GM12892 (cell line): ENCODE results near the gene TOR3A.

Source experiments
- DNase-seq: peaks from one replicate; pipeline ENCODE4 v3.0.0; 2011; ENCODE audit not compliant: insufficient read length
- FAIRE-seq: peaks from 2 replicates; lab custom pipeline; 2011; peaks lifted over from hg19 to GRCh38; lab: Jason Lieb, UNC
- POLR2A ChIP-seq: IDR thresholded peaks from 2 replicates; pipeline ENCODE4 v1.6.1; 2011; ENCODE audit warnings: low read depth, low read length, control low read depth
- POLR2AphosphoS5 ChIP-seq: IDR thresholded peaks from 2 replicates; pipeline ENCODE4 v1.6.1; 2011; ENCODE audit warnings: low read depth, low read length, control low read depth
- TAF1 ChIP-seq: IDR thresholded peaks from 2 replicates; pipeline ENCODE4 v1.6.1; 2011; ENCODE audit warnings: low read depth, mild to moderate bottlenecking, control low read depth, low read length, borderline replicate concordance

TOR3A gene

DNA sequence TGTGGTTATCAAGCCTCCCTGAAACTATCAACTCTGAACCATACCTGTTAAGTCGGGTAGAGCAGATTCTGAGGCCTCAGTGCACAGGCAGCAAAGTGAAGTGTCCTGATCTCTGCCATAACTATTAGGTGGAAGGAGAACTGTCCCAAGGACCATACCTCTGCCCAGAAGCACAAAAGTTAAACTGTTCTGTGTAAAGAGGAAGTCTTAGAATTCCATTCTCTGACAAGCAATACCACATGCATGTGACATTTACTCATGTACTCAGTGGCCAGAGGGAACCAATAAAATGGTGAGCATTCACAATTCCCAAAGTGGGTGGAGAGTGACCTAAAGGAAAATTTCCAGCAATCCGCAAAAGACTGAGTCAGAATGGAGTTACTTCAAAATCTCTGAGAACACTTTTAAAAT, 61.0 kb downstream of the TOR3A start:
- FAIRE-seq (peak; percentile 14), DNase-seq (no peak)
- TF ChIP-seq TAF1: no peak
- TF ChIP-seq POLR2A: no peak
- no peak for TF ChIP-seq POLR2AphosphoS5

DNA sequence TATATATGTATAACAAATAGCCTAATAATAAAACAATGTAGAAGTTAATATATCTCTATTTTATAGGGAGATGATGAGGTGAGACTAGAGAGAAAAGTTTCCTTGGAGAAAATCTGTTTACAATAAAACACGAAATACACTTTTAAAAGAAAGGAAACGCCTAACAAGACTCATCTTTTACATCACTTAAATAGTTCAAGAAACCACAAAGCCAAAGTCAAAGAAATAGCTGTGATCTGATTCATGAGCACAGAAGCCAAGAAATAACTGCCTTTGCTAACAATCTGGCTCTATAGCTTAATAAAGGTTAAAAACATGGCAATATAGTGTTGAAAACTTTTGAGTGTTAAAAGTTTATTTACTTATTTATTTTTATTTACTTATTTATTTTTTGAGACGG, 61.5 kb downstream of the TOR3A start:
- no peak for FAIRE-seq
- DNase-seq: no peak
- TF ChIP-seq TAF1 (no peak), POLR2AphosphoS5 (no peak), POLR2A (no peak)

DNA sequence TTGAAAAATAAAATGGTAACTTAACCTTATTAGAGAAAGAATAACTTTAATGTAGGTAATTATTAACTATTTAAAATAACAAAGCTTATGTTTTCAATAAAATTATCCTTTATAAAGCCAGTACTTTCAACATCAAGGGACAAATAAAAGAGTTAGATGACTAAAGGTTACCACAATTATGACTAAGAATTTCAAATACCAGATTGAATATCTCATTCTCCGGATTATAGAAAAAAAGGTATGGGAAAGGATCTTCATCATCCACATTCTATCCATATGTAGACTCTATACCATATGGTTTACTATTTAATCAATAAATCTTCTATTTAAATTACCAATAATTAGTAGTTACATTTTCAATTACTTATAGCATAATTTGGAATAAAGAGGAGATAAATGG, 62.8 kb downstream of the TOR3A start:
- FAIRE-seq: no peak
- TF ChIP-seq POLR2A (no peak), POLR2AphosphoS5 (no peak), TAF1 (no peak)
- DNase-seq: no peak

DNA sequence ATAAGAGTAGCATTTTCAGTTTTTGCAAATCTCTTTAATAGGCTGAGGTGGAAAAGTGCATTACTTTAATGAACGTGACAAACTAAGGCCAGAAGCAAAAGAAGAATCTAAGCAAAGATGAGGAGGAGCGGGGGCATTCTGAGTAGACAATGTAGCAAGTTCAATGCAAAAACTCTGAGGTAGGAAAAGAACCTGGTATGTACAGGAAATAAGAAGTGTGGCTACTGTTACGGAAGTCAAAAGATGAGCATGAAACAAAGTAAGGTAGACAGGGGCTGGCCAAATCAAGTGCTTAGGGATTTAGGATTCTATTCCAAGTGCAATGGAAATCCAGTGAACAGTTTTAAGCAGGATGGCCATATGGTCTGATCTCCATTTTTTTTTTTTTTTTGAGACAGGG, 63.7 kb downstream of the TOR3A start:
- no peak for FAIRE-seq
- TF ChIP-seq TAF1 (no peak), POLR2A (no peak), POLR2AphosphoS5 (no peak)
- DNase-seq: no peak
